NCI-H2029 treated with DMSO at 0.1 percent for 48 hours (cell line): ENCODE results near the gene IL19.
"Not testable (repeated sequence)": the region's sequence is repeated elsewhere in the genome, so short reads cannot be mapped to it uniquely, and the experiment has no call there.

Experiments
- DNase-seq: peaks from one replicate; lab custom pipeline; 2025; lab: John Stamatoyannopoulos, UW

The IL19 gene

DNA sequence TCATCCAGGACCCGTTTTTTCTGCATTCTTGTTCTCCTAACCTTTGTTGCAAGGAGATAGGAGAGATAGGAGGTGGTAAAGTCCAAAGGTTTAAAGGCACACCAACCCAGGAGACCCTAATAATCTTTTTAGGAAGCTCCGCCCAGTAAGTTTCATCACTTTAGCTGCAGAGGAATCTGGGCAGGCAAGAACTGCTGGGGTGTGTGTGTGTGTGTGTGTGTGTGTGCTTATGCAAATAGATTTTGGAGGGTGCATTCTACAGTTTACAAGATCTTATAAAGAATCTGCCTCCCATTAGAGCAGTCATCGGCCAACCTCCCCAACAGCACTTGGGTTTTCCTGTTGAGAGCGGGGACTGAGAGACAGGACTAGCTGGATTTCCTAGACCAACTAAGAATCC, 5.7 kb downstream of the IL19 start:
- DNase-seq: no peak

DNA sequence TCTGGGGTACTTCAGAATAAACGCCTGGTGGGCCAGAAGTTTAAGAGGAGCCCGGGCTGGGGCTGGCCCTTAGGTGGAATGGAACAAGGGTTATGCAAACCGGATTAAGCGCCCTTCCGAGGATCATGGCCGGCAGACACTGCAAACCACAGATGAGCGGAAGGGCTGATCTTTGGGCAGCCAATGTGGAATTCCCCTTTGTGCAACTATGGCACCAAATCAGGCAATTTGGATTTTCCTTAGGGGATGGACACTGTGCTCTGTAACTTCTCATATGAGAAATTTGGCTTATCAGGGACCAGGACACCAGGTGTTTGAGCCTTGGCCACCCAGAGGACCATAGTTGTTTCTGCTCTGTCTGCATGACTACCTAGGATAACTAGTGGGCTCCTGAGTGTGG, 7.5 kb downstream of the IL19 start:
- DNase-seq: no peak

DNA sequence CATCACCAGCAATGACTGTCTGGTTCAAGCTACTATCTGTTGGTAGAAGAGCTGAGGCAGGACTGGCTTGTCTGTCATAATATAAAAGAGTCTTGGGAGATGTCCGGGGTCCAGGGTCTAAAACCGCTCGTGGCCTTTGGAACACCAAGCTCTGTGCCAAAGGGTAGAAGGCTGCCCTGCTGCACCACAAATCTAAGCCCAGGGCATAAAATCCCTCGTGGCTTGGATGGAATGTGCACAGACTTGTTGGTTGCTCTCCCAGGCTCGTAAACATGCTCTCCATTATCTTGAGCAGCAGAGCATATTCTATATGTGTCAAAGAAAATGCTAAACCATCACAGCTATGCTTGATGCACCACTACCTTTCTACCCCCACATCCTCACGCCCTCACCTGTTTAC, 8.3 kb downstream of the IL19 start:
- DNase-seq: not testable (repeated sequence)

GRCh38 chr1:206779638-206780037, 9.1 kb downstream of the IL19 start:
- DNase-seq: no peak

DNA sequence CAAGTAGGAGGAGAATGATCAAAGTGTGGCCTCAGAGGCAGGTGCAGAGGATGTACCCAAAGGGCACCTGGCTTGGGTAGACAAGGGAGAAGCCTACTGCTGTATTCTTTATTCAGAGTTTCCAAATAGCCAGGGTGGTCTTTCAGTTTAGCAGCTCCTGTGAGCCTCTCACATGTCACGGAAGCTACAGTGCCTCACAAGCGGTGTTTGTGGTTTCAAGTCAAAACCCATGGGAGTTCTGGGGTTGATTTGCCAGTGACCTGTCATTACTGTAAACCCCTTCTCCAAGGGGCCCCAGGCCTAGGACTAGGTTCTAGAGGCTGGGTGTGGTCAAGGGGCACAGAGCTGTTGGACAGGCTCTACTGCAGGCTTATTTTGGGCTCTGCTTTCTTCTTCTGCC, 11.9 kb downstream of the IL19 start:
- DNase-seq: no peak

- no peak for DNase-seq
These were observed 12.9 kb downstream of the IL19 start for GRCh38 chr1:206783506-206783905.

- no peak for DNase-seq
These were observed 13.9 kb downstream of the IL19 start for GRCh38 chr1:206784471-206784903.

GRCh38 chr1:206785182-206785765, 14.7 kb downstream of the IL19 start:
- no peak for DNase-seq

DNA sequence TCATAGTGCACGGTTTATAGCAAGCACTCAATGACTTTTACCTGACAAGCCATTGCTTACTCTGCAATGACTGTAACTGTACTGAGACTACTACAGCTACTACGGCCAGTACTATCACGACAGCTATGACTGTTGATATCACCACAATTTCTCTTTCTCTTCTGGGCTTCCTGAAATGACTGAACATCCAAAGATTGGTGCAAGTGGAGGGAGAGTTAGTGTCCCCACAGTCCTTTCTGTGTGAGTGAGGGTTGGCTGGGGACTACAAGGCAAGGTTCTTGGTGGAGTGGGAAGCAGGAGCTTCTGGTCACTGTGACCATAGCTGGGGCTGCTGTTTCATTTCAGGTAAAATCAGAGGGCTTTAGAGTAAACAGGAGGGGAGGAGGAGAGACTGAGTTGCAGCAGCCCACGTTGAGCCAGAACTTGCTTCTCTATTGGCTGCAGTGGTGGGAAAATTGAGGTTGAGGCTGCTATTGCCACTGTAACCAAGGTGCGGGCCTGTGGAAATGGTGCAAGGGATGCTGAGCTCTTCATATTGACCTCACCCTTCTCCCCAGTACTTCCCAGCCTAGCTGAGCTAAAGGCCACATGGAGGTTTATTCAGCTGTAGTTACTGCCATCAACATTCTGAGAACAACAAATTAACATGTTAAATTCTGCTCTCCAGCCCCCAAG, 15.8 kb downstream of the IL19 start:
- no peak for DNase-seq

GRCh38 chr1:206787891-206788290, 17.3 kb downstream of the IL19 start:
- DNase-seq: no peak

DNA sequence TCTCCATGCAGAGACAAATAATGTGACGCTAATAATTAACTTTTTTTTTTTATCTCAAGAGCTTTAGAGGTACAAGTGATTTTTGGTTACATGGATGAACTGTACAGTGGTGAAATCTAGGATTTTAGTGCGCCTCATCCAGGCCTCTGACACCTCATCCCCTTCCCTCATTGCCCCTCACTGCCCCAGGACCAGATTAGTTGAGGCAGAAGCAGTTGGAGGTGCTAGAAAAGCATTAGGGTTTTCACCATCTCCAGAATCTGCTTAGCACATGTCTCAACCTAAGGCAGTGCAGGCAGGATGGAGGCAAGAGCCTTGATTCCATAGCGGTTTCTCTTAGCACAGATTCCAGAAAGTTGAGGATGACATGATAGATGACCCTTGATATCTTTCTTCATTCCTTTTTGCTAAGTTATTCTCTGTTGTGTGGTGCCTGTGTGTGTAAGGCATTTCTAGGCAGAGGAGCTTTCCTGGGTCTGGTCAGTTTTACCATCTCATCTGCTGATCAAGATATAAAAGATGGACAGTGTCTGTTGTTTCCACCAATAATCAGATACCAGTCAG, 18.0 kb downstream of the IL19 start:
- DNase-seq: no peak

DNA sequence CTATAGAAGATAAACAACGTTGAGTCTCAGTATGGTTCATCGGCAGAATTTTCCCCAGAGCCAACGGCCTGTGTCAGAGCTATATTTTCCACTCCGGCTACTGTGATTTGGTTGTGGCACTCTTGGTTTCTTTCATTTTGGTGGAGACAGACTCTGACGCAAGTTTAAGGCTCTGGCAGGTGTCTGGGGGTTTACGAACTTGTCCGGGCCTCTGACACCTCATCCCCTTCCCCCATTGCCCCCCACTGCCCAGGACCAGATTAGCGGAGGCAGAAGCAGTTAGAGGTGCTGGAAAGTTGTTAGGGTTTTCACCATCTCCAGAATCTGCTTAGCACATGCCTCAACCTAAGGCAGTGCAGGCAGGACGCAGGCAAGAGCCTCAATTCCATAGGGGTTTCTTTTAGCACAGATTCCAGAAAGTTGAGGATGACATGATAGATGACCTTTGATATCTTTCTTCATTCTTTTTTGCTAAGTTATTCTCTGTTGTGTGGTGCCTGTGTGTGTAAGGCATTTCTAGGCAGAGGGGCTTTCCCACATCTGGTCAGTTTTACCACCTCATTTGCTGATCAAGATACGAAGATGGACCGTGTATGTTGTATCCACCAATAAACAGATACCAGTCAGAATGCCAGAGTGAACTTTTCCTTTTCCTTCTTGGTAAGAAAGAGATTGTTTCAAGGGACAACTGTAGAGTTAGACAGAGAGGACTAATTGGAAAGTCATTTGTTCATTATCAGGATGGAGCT, 20.1 kb downstream of the IL19 start:
- DNase-seq: no peak

GRCh38 chr1:206792939-206793607, 22.5 kb downstream of the IL19 start:
- DNase-seq: no peak

DNA sequence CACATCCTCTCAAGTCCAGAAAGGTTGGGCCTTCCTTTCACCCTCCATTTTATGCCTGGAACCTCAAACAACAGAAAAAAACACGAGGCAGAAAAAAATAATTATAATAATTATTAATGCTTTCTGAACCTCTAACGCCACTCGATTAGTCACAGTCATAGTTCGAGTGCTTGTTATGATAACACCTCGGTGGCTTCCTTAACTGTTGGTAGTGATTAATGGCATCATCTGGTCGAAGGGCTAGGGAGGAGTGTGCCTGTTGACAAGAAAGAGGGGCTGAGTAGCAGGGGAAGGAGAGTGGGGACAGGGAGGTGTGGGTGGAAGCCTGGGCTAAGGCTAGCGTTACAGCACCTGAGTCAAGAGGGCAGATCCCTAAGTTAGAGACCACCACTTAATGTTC, 23.0 kb downstream of the IL19 start:
- DNase-seq: no peak

DNA sequence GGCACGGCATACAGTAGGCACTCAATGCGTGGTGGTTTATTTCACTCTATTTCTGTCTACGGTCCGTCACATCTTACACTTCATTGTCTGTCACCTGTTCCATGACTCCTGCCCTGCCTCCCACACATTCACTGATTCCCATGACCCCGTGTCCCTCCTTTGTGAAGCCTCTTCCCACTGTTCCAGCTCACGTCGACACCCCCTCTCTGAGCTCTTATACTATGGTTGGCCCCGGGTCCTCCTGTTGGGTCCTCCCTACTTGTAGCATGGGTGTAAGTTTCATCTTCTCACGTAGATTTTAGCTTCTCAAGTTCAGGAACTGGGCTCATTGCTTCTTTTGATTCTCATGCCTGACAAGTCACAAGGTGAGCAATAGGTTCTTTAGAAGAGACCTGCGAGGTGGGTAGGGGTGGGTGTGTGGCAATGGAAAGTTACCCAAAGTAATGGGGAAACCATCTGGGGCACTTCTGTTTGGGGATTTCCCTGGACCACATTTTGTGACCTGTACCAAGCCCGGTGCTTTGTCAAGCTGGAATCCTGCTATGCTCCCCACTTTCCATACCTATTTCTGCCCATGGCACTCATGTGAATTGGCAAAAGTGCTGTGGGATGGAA, 23.8 kb downstream of the IL19 start:
- no peak for DNase-seq

- no peak for DNase-seq
These were observed 25.5 kb downstream of the IL19 start for GRCh38 chr1:206796116-206796515.

DNA sequence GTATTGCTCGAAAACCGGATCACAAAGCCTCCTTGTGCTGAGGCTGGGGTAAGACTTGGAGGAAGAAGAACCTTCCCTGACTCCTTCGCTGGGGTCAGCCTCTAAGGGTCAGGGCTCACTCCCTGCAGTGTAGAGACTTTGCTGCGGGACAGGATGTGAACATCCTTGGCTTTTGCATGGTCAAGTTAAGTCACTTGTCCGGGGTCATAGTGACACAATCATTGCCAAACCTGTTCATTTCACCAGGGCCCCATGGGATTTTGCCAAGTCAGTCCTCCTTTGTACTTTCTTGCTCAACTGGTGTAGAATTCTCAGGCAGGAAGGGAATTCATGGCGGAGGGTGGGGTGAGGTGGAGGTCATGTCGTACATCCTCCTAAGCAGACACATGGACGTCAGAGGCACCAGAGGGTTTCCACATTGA, 26.4 kb downstream of the IL19 start:
- no peak for DNase-seq

GRCh38 chr1:206797534-206798383, 27.2 kb downstream of the IL19 start:
- DNase-seq: no peak

DNA sequence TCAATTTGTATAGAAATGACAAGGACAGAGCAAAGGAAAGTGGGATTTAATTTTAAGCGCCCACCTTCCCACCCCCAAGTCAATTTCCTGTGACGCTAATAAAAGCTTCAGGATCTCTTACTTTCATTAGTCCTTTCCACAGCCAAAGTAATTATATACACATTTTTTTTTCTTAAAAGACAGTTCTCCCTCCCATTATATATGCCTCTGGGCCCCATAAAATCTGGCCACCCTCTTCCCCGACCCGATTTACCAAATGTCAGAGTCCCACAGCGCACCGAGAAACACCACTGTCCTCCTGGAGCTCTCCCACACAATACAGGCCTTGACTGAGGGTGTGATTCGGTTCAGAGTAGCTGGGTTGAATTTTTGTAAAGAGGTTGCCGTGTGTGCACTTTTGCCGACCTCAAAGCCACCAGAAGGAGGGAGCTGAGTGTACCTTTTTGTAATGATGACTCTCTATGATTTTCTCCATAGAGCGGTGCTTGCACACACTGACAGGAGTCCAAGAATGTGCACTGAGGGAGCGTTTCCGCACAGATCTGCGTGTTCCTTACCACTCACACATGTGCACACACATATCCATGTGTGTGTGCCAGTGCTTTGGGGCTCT, 27.9 kb downstream of the IL19 start:
- DNase-seq: no peak

DNA sequence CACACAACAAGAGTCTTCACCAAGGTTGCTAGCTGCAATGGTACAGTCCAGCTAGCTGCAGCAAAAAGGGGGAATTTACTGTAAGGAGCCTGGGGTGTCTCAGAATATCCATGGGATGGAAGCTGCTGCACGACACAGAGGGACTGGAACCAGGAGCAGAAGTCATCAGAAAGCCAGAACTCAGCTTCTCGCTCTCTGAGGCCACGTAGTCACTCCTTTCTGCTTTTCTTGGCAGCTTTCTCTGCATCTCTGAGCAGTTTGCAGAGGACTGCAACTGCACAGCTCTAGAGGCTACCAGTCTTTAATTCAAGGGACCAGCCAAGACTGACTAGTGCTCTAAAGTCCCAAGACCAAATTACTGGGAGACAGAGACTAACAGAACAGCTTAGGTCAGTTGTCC, 28.7 kb downstream of the IL19 start:
- no peak for DNase-seq

DNA sequence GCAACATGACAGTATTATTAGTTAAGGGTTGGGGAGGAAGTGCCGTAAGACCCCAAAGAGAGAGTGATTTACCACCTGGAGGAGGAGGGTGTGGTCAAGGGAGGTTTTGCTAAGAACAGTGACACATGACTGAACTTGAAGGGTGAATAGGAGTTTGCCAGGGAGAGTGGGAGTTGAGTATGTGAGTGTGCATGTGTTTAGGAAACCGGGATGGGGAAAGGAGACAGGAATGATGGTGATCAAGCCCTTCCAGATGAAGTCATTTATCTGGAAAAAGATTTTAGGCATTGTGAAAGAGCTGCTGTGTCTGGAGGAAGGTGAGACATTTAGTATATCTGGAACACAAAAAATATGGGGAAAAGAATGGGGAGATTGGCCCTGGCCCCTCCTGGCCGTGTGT, 29.8 kb downstream of the IL19 start:
- DNase-seq: no peak
